Activated T-helper 1 cell treated with anti-CD3 and anti-CD28 coated beads, Interleukin-2, amount 50 U/mL, for 16 hours (primary cell): Measurements from ENCODE around the gene PLS3.

Experiments used
- DNase-seq, 2 donors: peaks; one replicate each; pipeline ENCODE4 v3.0.0-alpha.2; 2020; ENCODE audit warnings: low read depth in 1 of 2, low spot score in 1 of 2

PLS3 gene

GRCh38 chrX:115565888-115566287 is 4.9 kb downstream of the PLS3 start:
- no peak for DNase-seq

GRCh38 chrX:115571712-115572111 is 10.7 kb downstream of the PLS3 start:
- no peak for DNase-seq

- no peak for DNase-seq
These were observed 12.2 kb downstream of the PLS3 start for GRCh38 chrX:115573185-115573584.

GRCh38 chrX:115576676-115577075 is 15.7 kb downstream of the PLS3 start:
- no peak for DNase-seq

- no peak for DNase-seq
These were observed 18.4 kb downstream of the PLS3 start for GRCh38 chrX:115579327-115579726.

GRCh38 chrX:115579786-115580294 is 18.9 kb downstream of the PLS3 start:
- DNase-seq = no peak

- no peak for DNase-seq
These were observed 21.0 kb downstream of the PLS3 start for GRCh38 chrX:115581759-115582615.

- no peak for DNase-seq
These were observed 21.9 kb downstream of the PLS3 start for GRCh38 chrX:115582616-115583495.

- no peak for DNase-seq
These were observed 22.6 kb downstream of the PLS3 start for GRCh38 chrX:115583496-115584004.

GRCh38 chrX:115584696-115585095 is 23.7 kb downstream of the PLS3 start:
- no peak for DNase-seq

GRCh38 chrX:115588179-115588578 is 27.2 kb downstream of the PLS3 start:
- no peak for DNase-seq

GRCh38 chrX:115589419-115589818 is 28.4 kb downstream of the PLS3 start:
- DNase-seq = no peak

GRCh38 chrX:115591420-115591819 is 30.4 kb downstream of the PLS3 start:
- DNase-seq = no peak

GRCh38 chrX:115591856-115592842 is 31.2 kb downstream of the PLS3 start:
- DNase-seq = no peak

- DNase-seq = no peak
These were observed 32.2 kb downstream of the PLS3 start for GRCh38 chrX:115592997-115593734.

GRCh38 chrX:115595049-115595448 is 34.1 kb downstream of the PLS3 start:
- DNase-seq = no peak

- DNase-seq = no peak
These were observed 37.6 kb downstream of the PLS3 start for GRCh38 chrX:115598556-115598955.

- DNase-seq = no peak
These were observed 41.3 kb downstream of the PLS3 start for GRCh38 chrX:115602308-115602707.

- DNase-seq = no peak
These were observed 41.9 kb downstream of the PLS3 start for GRCh38 chrX:115602729-115603389.
